Chondrocyte (in vitro differentiated cells): ENCODE data around the gene RBPJ. TPM values are rescaled to one million over a fixed set of nuclear protein-coding genes. Genes with fewer than 3 reads are reported as not detected.

Experiments used
- DNase-seq: peaks from one replicate; pipeline ENCODE4 v3.0.0; 2021; ENCODE audit warnings: mixed read lengths, low spot score
- H3K27ac Mint-ChIP-seq: one replicate; pipeline ENCODE4 v1.8.0; 2021; ENCODE audit warnings: mild to moderate bottlenecking, moderate library complexity, mixed read lengths; ENCODE audit not compliant: unreplicated experiment
- H3K27me3 Mint-ChIP-seq: 2 replicates; pipeline ENCODE4 v1.8.0; 2021; ENCODE audit warnings: low read depth, mixed read lengths
- H3K36me3 Mint-ChIP-seq: 2 replicates; pipeline ENCODE4 v1.8.0; 2021; ENCODE audit warnings: low read depth, mixed read lengths
- H3K4me1 Mint-ChIP-seq: 2 replicates; pipeline ENCODE4 v1.8.0; 2021; ENCODE audit warnings: low read depth, mild to moderate bottlenecking, mixed read lengths
- H3K4me3 Mint-ChIP-seq: one replicate; pipeline ENCODE4 v1.8.0; 2021; ENCODE audit warnings: mild to moderate bottlenecking, moderate library complexity, mixed read lengths; ENCODE audit not compliant: unreplicated experiment
- H3K9me3 Mint-ChIP-seq: 2 replicates; pipeline ENCODE4 v1.8.0; 2021; ENCODE audit warnings: low read depth, mixed read lengths
- total RNA-seq: library from RNA; stranded (reverse); gene quantifications from 3 replicates; pipeline ENCODE4 v1.2.1, GENCODE V29; 2021
- TF ChIP-seq, protein P1 (sequence below): fragments of 200-600 bp; sonication (generic); IDR thresholded peaks from 2 replicates; pipeline ENCODE4 v1.5.0; 2021; ENCODE audit warnings: antibody characterized with exemption, mild to moderate bottlenecking, moderate library complexity

RBPJ gene
- total RNA-seq, 1 donor from 2014 or later: 58.5 TPM

DNA sequence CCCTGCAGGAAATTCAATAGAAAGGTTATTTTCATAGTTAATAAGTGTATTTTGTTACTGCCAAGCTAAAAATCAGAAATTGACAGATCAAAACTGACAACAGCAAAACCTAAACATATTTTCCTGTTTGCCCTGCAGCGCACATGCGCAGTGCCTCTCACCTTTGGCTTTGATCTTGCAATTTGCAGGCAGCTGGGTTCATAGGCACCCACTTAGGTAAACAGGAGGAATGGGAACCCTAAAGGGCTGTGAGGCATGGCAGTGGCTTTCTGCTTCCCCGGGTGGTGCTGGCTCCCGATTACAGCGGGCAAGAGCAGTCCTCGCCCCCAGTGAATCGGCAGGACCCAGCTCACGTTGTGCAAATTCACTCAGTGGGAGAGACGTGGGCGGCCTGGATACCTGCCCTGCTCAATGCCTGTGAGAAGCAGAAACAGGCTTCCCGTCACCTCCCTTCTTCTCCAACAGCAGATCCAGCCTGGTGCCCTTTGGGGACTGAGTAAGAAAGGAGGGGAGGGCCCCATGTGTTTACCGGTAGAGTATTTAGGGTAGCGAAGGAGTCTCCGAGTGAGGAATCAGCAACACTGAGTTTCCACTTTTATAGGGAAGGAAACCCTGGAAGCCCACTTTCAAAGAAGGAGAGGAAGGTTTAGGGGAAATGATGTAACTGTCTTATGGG, 143.7 kb downstream of the RBPJ start:
- TF ChIP-seq, protein P1, sequence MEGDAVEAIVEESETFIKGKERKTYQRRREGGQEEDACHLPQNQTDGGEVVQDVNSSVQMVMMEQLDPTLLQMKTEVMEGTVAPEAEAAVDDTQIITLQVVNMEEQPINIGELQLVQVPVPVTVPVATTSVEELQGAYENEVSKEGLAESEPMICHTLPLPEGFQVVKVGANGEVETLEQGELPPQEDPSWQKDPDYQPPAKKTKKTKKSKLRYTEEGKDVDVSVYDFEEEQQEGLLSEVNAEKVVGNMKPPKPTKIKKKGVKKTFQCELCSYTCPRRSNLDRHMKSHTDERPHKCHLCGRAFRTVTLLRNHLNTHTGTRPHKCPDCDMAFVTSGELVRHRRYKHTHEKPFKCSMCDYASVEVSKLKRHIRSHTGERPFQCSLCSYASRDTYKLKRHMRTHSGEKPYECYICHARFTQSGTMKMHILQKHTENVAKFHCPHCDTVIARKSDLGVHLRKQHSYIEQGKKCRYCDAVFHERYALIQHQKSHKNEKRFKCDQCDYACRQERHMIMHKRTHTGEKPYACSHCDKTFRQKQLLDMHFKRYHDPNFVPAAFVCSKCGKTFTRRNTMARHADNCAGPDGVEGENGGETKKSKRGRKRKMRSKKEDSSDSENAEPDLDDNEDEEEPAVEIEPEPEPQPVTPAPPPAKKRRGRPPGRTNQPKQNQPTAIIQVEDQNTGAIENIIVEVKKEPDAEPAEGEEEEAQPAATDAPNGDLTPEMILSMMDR: no peak
- H3K4me3 Mint-ChIP-seq: no peak overlapping the region
- H3K27me3 Mint-ChIP-seq: peaks cover 2% of the 10 kb centered on the region
- H3K4me1 Mint-ChIP-seq: peaks cover 6% of the 10 kb centered on the region
- no peak overlapping the region for H3K27ac Mint-ChIP-seq
- no peaks in the 10 kb centered on the region for H3K36me3 Mint-ChIP-seq
- no peak for DNase-seq
- H3K9me3 Mint-ChIP-seq: peaks cover 4% of the 10 kb centered on the region

DNA sequence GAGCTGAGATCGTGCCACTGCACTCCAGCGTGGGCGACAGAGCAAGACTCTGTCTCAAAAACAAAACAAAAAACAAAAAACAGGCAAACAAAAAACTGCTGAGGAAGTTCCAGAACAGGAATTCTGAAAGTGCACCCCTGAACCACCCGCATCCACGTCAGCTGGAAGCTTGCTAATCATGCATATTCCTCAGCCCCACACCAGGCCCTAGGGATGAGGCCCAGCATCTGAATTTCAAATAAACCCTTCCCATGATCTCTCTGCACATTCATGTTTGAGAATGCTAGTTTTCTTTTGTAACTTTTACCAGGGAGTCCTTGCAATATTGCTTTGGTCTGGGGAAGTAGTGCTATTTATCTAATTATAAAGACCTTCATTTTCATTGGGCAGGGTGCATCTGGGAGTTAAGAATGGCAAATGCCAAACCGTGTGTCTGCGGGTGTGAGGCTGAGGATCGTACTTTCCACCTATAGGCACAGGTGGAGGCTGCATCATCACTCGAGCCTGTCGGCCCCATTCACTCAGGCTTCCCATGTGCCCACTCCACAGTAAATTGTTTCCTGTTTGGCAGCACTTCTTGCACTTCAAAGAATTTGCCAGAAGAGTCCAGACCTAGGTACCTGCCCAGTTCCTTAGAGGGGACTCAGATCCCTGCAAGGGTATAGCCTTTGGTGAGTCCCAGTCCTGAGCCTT, 145.9 kb downstream of the RBPJ start:
- H3K27ac Mint-ChIP-seq: no peak overlapping the region
- no peaks in the 10 kb centered on the region for H3K4me1 Mint-ChIP-seq
- H3K36me3 Mint-ChIP-seq: no peaks in the 10 kb centered on the region
- no peak overlapping the region for H3K4me3 Mint-ChIP-seq
- no peak for DNase-seq
- H3K27me3 Mint-ChIP-seq: peaks cover 3% of the 10 kb centered on the region
- TF ChIP-seq, protein P1: no peak
- peaks cover 4% of the 10 kb centered on the region for H3K9me3 Mint-ChIP-seq

DNA sequence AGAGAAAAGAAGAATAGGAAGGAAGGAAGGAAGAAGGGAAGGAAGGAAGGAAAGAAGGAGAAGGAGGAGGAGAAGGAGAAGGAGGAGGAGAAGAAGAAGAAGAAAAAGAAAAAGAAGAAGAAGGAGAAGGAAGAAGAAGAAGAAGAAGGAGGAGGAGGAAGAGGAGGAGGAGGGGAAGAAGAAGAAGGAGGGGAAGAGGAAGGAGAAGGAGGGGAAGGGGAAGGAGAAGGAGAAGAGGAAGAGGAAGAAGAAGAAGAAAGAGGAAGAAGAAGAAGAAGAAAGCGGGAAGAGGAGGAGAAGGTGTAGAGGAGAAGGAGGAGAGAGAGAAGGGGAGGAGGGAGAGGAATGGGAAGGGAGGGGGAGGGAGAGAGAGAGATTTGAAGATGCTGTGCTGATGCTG, 146.9 kb downstream of the RBPJ start:
- peaks cover 3% of the 10 kb centered on the region for H3K27me3 Mint-ChIP-seq
- no peaks in the 10 kb centered on the region for H3K36me3 Mint-ChIP-seq
- no peak for DNase-seq
- H3K27ac Mint-ChIP-seq: no peak overlapping the region
- TF ChIP-seq, protein P1: no peak
- H3K4me3 Mint-ChIP-seq: no peak overlapping the region
- peaks cover 4% of the 10 kb centered on the region for H3K9me3 Mint-ChIP-seq
- H3K4me1 Mint-ChIP-seq: no peaks in the 10 kb centered on the region

DNA sequence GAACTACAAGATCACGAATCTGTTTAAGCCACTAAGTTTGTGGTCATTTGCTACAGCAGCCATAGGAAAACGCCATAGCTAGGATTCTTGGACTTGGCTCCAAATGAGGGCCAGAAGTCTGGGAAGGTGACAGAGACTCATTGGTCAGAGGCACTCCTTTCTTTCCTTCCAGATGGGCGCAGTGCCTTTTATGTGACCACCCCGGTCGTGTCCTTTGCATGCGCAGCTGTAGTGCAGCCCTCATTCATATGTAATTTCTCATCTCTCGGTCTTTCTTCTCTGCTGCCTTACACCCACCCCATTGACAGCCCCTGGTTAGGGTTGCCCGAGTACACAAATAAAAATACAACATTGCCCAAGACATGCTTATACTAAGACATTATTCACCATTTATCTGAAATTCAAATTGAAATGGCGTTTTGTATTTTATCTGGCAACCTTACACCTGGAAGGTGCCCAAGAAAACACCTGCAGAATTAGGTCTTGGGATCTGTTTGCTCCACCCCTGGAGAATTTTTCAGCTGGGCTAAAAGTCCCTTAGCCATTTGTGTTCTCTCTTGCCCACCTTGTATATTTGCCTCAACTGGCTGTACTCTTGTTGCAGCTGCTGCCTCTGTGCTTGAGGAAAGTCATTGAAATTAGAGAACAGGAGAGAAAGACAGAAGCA, 147.6 kb downstream of the RBPJ start:
- H3K36me3 Mint-ChIP-seq: no peaks in the 10 kb centered on the region
- H3K9me3 Mint-ChIP-seq: peaks cover 2% of the 10 kb centered on the region
- H3K27me3 Mint-ChIP-seq: peaks cover 3% of the 10 kb centered on the region

DNA sequence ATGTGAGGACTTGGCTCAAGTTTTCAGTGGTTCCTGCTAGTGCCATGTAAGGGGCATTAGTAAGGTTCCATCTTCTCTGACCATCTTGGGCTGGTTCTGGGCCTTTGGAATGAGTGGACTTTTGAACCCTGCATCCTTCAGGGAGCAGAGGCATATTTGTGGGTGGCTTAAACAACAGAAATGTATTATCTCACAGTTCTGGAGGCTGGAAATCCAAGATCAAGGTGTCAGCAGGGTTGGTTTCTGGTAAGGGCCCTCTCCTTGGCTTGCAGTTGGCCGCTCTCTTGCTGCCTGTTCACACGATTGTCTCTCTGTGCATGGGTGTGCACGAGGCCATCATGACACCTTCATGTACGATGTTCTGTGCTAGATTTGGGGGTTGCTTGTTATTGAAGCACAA, 148.2 kb downstream of the RBPJ start:
- no peak overlapping the region for H3K27ac Mint-ChIP-seq
- H3K27me3 Mint-ChIP-seq: peaks cover 3% of the 10 kb centered on the region
- no peaks in the 10 kb centered on the region for H3K36me3 Mint-ChIP-seq
- H3K4me3 Mint-ChIP-seq: no peak overlapping the region
- no peaks in the 10 kb centered on the region for H3K4me1 Mint-ChIP-seq
- TF ChIP-seq, protein P1: no peak
- no peak for DNase-seq
- peaks cover 2% of the 10 kb centered on the region for H3K9me3 Mint-ChIP-seq

More for the DNA sequence above, 147.6 kb downstream of the RBPJ start:
- Mint-ChIP-seq H3K4me1 (no peaks in the 10 kb centered on the region), H3K27ac (no peak overlapping the region), H3K4me3 (no peak overlapping the region)
- no peak for DNase-seq
- TF ChIP-seq, protein P1: no peak
